IPS-18c (cell line): ENCODE results near the gene IL5RA.

Source experiments
- H3K4me3 ChIP-seq: 2 replicates; pipeline ENCODE4 v1.7.0; 2013; ENCODE audit warnings: low read depth, mild to moderate bottlenecking, low read length, moderate library complexity; ENCODE audit not compliant: insufficient read depth
- H3K9me3 ChIP-seq: one replicate; pipeline ENCODE4 v1.6.1; 2013; ENCODE audit warnings: mild to moderate bottlenecking, low read length, moderate library complexity; ENCODE audit not compliant: control insufficient read depth, insufficient read depth

The IL5RA gene

DNA sequence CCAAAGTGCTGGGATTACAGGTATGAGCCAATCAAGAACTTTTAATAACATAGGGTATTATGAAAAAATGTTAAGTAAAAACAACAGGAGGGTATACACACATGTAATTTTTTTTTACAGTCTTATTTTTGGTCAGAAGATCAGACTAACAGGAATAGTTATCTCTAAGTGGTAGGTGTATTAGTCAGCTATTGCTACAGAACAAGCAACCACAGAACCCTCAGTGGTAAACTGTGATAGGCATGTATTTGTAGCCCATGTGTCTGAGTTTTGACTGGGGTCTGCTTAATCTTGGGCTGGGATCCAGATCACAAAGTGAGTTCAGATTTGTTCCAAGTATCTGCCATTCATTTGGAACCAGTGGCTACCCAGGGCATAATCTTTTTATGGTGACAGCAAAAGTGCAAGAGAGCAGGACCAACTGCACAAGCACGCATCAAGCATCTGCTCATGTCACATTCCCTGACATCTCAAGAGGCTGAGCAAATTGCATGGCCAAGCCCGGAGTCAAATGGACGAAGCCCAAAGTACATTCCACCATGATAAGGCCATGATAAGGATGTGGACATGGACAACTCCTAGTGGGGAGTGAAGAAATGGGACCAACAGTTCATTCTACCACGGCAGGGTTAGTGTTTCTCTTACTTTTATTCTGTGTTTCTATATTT, 3.0 kb upstream of the IL5RA start:
- no peak overlapping the region for H3K4me3 ChIP-seq
- no peaks in the 10 kb centered on the region for H3K9me3 ChIP-seq

DNA sequence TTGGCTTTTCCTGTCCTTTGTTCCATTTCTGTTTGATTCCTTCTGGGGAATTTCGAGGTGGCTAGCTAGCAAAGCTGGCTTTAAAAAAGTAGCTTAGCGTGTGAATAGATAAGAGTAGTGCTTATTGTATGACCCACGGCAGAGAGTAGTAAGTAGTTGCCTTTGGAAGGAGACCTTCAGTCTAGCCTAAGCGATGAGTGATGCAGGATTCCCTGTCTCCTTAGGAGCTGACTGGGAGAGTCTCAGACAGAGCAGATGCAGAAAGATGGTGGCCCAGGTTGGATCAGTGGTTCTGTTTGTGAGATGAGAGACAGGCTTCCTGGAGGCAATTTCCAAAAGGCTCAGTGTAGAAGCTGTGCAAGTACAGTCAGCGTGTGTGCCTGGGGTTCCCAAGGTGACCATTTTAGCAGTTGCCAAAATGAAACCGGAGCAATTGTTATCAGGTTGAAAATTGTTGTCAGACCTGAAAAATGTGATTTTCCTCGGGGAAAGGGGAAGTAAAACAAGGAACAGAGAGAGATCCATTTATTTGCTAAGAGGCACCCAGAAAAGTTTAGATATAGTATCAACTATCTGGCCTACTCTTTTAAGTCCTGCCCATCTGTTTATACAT, 681 bp upstream of the IL5RA start:
- H3K9me3 ChIP-seq = no peaks in the 10 kb centered on the region
- H3K4me3 ChIP-seq = no peak overlapping the region

DNA sequence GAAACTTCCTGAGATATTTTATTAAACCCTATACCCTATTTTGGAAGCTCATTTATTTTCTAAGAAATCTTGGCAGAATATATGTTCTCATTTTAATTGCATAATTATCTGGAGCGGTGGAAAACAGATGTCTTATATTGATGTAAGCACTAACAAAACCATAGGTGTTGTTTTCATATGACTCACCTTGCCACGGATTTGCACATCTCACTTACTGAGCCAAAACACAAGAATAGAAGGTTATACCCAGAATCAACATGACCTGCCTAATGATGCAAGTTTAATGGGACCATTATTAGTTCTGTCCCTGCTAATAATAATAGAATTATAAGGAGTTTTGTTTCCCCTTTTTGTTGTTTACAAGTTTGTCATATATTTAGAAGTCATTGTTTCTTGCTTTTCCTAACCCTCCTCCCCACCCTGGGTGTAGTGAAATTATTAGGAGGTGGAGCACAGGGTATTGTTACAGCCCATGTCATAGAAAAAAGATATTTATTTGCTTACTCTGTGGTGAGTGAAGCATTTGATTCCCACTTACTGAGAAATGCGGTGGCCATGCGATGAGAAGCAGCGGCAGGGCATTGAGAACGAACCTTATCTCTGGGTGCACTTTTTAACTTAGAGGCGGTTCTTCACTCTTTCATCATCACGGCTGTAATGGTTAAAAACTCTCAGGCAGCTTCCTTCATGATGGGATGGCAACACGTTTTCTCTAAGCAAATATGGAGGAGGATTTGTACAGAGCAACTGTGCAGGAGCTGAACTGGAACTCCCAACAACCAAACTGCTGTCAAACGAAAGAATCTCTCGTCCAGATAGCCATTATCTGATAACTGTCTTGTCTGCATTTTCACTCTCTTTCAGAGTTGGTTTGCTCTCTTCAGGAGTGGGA, 521 bp downstream of the IL5RA start:
- H3K4me3 ChIP-seq = no peak overlapping the region

DNA sequence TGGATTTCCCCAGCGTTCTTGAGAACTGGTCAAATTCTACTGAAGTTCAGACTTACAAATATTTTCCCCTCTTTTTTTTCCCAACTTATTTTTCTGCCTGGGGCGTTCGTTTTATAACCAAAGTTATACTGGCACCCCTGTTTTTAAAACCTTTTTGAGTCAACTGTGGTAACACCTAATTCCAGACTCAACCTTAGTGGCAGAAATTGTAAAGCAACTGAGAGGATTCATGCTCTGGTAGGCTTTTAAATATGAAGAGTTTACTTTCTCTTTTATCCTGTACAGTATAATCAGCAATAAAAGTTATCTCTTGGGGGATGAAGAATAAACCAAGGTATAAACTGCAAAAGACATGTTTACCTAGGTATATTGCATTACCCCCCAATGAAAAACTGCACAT, 2.3 kb downstream of the IL5RA start:
- Histone ChIP-seq H3K9me3 (no peaks in the 10 kb centered on the region), H3K4me3 (no peak overlapping the region)

More for the DNA sequence above, 521 bp downstream of the IL5RA start:
- H3K9me3 ChIP-seq = no peaks in the 10 kb centered on the region

DNA sequence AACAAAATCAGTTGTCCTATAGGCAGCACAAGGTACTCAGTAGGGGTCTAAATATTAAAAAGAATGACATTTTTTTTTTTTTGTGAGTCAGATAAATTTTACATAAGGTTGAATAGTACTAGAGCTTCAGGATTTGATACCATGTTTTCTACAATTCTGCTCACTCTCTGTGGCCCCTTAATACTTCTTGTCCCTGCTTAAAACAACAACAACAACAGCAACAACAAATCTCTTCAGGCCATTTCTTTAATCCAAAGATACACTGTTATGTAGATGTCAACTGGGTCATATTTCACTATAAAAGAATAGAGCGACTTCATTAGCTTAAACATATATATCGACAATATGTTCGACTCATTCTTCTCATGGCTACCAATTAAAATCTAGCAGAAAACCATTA, 3.0 kb downstream of the IL5RA start:
- no peak overlapping the region for H3K4me3 ChIP-seq

DNA sequence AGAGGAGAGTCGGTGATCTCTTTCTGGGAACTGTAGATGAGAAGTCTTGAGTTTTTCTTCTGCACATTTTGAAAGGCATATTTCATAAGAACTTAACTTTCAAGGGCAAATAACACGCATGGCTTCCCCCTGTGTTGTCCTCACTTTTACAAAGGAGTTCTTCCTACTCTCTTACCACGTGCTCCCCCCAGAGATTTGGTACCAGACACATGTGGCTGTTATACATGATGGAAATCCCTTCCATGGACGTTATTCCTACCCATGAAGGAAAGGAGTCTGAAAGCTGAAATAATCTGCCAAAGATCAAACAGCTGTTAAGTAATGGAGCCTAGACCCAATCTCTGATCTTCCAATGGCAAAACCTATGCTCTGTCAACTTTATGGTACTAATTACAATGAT, 4.4 kb downstream of the IL5RA start:
- no peaks in the 10 kb centered on the region for H3K9me3 ChIP-seq

More for the DNA sequence above, 3.0 kb downstream of the IL5RA start:
- no peaks in the 10 kb centered on the region for H3K9me3 ChIP-seq

DNA sequence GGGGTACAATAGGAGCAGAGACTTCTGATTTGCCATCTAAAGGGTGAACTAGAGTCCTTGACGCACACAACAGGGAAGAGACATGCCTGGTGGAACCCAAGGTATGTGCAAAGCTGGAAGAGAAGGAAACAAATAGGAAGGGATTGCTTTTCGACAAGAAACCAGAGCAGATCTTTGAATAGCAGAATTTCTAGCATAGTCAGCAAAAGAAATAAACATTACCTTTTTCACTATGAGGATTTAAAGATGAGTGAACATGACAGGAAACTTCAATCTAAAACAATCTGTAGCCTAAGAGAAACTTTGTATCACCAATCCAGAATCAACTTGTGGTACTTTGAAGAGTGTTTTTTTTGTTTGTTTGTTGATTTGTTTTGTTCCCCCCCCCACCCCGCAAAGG, 4.9 kb downstream of the IL5RA start:
- Histone ChIP-seq H3K4me3 (no peak overlapping the region), H3K9me3 (no peaks in the 10 kb centered on the region)

More for the DNA sequence above, 4.4 kb downstream of the IL5RA start:
- H3K4me3 ChIP-seq = no peak overlapping the region

DNA sequence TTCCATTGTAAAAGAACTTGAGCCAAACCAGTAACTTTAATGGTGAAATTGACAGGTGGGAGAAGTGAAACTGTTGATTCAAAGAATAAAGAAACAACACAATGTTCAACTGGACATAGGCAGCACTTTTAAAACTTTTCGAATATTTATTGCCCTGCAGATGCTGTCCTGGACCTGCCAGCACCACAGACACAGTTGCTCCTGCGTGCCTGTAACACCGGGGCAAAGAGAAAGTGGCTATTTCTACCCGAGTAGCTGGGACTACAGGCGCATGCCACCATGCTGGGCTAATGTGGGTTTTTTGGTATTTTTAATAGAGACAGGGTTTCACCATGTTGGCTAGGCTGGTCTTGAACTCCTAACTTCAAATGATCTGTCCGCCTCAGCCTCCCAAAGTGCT, 7.4 kb downstream of the IL5RA start:
- H3K9me3 ChIP-seq = no peaks in the 10 kb centered on the region
- H3K4me3 ChIP-seq = no peak overlapping the region

DNA sequence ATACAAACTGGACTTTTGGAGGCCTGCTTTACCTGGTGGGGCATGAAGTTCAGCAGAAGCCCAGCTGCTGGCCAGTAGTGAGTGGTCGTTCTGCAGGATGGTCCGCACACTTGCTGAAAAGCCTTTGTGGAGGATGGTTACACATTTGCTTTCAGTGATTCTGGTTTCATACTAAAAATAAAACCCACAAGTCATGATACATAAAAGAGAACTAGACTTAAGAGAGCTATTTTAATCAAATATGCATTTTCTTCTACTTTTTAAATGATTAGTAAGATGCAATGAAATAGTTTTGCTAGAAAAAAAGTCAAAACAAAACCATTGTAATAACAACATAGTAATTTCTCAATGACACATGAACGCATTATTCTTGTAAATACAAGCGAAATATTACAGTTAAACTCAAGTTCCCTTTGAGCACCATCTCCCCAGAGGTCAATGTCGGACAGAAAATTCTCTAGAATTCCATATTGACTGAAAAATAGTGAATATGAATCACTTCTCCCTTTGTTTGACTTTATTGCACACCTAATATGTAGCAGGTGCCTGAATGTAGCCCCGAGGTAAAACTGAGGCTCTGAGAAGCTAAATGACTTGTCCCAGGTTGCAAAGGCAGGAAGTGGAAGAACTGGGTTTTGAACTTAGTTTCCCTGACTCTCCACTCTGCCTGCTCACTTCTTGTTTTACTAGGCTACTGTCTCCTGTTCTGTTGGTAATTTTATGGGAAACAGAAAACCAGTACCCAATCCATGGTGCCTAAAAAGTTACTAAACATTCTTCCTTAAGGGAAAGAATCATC, 8.3 kb downstream of the IL5RA start:
- Histone ChIP-seq H3K4me3 (no peak overlapping the region), H3K9me3 (no peaks in the 10 kb centered on the region)

DNA sequence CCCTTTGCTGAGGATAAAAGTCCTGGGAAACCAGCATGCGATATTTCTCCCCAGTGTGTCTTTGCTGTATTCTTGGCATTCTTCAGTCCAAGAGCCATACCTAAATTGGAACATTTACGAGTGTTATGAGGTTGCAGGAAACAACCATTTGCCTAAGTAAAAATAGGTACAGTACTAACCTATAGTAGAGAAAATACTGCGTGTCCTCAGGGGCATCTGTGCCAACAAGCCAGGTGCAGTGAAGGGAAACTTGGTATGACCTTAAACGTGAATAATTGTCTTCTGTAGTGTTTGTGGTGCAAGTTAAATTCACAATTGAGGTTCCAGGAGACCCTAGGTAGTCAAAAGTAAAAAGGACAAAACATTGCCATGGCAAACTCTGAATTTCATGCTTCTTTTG, 12.2 kb downstream of the IL5RA start:
- H3K9me3 ChIP-seq = no peaks in the 10 kb centered on the region
- no peak overlapping the region for H3K4me3 ChIP-seq

DNA sequence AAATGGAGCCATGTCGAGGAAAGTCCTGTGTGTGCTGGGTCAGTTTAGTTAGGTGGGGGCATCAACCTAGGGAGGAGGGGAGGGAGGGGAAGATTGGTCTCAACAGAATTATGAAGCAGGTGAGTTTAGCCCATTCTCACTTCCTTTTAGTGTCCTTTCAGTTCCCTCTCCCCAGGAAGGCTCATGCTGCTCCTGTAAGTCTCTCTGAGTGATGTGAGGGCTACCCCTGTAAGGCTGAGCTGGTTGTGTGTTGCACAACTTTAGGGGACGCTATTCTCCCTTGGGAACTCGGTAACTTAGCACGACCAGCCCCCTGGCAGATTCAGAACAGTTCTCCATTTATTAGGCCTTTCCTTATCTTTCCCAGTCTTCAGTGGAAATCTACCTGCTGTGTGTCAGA, 21.2 kb downstream of the IL5RA start:
- Histone ChIP-seq H3K4me3 (no peak overlapping the region), H3K9me3 (no peaks in the 10 kb centered on the region)

DNA sequence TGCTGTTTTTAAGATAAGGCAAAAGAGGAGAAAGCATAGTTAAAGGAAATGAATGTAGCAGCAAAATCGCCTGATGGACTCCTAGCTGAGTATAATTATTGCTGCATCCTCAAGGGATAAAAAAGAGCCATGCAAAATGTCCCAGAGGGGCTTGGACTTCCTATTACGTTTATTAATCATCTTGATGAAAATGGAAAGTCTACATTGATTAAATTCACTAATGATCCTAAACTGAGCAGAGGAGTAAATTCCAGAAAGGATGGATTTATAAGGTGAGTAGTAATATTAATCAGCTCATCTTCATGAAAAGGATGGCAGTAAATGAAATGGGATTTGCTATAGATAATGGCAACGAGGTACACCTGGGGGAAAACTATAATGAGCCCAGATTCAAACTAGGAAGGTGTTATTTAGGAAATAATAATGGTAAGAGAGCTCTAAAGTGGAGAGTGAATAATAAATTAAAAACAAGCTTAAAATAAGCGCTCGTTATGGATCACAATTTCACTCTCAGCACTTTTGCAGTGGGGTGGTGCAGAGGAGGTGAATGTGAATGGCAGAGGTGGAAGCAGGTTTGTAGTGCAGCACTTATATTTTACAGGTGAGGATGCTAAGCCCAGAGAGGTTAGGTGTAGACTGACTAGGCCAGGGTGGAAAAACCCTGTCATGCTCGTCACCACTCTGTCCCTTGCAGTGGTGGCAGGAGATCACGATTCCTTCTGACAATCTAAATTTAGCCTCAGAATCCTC, 22.3 kb downstream of the IL5RA start:
- H3K4me3 ChIP-seq = no peak overlapping the region
- H3K9me3 ChIP-seq = no peaks in the 10 kb centered on the region

DNA sequence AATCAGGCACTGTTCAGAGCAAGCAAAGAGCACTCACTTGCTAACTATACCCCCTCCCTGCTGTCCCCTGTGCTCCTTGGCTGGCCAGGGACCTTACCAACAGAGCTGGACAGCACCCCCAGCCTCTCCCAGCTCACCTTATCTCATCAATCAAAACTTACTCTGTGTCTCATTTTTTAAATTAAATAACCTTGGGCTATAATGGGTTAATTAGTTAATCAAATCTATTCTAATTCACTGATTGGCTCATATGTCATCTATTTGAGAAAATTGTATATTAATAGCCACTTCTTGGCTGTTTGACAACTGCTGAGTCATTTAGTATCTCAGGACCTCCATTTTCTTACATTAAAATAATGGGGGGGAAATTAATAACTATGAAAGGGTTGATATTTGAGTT, 22.9 kb downstream of the IL5RA start:
- no peak overlapping the region for H3K4me3 ChIP-seq
- no peaks in the 10 kb centered on the region for H3K9me3 ChIP-seq

DNA sequence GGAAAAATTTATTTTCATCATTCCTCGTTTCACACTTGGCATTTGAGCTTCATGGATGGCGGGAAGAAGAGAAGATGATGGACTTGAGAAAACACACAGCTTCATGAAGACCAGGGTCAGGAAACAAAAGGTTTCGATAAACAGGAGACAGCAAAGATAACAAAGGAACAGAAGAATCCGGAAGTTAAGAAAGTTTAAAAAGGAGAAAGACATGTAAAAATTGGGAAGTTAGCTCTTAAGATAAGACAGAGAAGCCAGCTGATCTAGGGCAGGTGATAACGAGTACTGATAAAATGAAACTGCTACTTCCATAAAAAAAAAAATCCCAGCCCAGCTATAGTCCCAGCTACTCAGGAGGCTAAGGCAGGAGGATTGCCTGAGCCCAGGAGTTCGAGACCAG, 23.9 kb downstream of the IL5RA start:
- no peaks in the 10 kb centered on the region for H3K9me3 ChIP-seq
- H3K4me3 ChIP-seq = no peak overlapping the region

DNA sequence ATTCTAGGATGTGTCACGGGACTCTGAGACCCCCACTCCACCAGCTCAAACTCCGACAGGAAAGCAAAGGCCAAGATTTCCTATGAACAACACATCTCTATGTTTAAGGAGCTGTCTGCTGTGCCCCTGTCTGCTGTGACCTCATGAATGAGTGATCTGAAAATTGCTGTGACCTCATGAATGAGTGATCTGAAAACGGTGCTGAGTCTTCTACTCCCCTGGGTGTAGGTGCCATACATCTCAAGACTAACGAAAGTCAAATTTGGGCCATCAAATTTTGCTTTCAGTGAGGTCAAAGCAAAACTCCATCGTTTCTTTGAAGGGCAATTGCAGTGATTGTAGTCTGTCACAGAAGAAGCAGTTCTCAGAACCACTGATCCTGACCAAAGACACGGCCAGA, 24.4 kb downstream of the IL5RA start:
- Histone ChIP-seq H3K9me3 (no peaks in the 10 kb centered on the region), H3K4me3 (no peak overlapping the region)

DNA sequence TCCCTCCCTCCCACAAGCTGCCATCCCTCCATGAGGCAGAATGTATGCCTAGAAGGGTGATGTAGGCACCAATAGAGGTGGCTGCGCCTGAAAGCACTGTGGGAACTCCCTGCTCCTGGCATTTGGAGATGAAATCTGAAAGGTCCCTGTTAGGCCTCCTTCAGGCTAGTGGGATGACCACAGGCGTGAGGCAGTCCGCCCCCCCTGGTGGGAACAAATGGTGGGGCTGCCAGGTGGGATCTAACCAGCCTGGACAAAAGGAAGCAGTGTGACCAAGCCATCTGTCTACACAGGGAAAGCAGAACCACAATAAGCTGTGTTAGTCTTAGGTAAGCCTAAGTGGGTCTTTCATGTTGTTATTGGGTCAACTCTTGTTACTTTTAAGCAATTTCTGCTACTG, 25.3 kb downstream of the IL5RA start:
- no peak overlapping the region for H3K4me3 ChIP-seq
- H3K9me3 ChIP-seq = no peaks in the 10 kb centered on the region
